Stimulated activated naive CD4-positive, alpha-beta T cell (primary cell): ENCODE results near the gene FHDC1.
A peak's percentile ranks its signal among the peaks of the same experiment; 100 is the strongest.

Experiments used
- DNase-seq, 6 experiments: peaks; one replicate each; lab custom pipeline; 2025; lab: John Stamatoyannopoulos, UW

The FHDC1 gene

GRCh38 chr4:152936446-152937335, 568 bp downstream of the FHDC1 start:
- DNase-seq, result peak in 1 of 6 experiments; percentile 31

GRCh38 chr4:152937336-152938236, 1.5 kb downstream of the FHDC1 start:
- DNase-seq, result peak in 2 of 6 experiments; percentile 1 to 10

- no peak for DNase-seq
Observed at GRCh38 chr4:152938237-152938947, 2.3 kb downstream of the FHDC1 start.

DNA sequence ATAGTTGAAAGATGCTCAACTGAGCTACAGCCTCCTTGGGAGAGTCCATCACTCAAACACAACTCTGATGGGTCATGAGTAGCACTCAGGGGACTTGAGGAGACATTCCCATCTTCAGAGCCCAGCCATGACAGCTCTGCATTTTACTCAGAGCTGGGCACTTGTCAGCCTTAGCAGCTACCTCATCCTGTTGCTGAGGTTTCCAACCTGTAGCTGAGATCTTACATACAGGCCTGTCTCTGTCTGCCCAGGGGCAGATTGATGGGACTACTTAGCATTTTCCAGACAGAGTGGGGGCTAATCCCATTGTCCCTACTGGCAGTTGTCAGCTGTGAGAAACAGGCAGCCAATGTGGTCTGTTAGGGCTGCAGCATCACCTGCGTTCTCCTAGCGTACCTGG, 3.5 kb downstream of the FHDC1 start:
- no peak for DNase-seq

DNA sequence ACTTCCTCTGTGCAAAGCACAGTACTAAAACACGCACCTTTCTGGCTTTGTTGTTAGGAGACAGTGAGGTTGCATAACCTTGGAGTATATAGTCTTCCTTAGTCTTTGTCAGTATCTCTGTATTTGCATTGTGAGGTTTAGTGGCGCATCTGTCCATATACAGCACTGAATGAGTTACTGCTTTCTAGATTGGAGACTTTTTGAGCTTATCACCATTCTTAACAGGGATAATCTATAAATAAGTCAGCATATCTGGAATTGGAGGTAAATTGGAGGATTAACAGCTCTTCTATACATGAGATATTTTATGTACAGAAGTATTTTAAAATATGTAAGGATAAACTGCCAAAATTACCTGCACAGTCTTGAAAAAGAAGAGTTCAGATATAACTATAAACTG, 4.3 kb downstream of the FHDC1 start:
- no peak for DNase-seq

GRCh38 chr4:152941411-152941810, 5.3 kb downstream of the FHDC1 start:
- DNase-seq, result no peak

- no peak for DNase-seq
Observed at GRCh38 chr4:152942346-152942745, 6.2 kb downstream of the FHDC1 start.

GRCh38 chr4:152943672-152944071, 7.5 kb downstream of the FHDC1 start:
- DNase-seq, result no peak

DNA sequence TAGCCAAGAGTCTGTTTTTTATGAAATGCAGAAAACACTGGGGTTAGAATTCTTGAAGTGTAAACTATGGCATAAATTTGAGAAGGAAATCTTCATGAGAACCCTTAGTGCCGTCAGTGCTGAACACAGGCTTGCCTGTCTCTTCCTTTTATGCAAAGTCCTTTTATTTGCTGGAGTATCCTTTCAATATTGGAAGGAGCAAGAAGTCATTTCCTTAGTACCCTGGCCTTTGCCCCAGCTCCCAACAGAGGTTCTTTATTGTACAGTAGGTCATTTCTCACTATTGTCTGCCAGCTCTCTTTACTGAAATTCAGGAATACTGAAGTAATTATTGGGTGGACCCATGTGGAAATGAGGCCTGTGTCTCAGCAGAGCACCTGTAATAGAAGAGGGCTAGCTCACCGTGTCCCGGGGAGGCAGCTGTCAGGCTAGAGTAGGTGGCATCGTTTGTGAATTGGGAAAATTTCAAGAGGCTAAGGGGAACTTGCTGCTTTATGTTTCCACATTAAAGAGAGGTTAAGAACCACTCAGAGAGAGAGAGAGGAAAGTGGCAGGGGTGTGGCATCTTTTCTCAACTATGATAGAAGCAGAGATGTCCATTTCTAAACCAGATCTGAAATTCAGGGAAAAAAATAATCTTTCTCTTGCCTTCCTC, 8.7 kb downstream of the FHDC1 start:
- DNase-seq, result no peak

- no peak for DNase-seq
Observed at GRCh38 chr4:152945639-152946038, 9.5 kb downstream of the FHDC1 start.

DNA sequence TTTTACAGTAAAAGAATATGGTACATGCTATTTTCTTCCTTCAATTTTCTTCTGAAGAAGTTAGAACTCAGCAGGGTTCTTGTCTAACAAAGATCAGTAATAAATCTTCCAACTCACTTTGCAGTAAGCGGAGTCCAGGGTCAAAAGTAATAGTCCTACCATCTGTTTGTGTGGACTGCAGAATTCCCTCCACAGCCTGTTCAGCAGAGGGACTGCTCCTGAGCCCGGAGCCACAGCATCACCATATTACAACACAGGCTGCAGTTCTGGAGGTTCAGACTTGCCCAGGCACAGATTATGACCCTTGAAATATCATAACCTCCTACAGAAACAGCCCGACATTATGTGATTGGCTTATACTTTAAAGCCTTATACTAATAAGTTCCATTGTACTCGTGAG, 10.3 kb downstream of the FHDC1 start:
- no peak for DNase-seq

DNA sequence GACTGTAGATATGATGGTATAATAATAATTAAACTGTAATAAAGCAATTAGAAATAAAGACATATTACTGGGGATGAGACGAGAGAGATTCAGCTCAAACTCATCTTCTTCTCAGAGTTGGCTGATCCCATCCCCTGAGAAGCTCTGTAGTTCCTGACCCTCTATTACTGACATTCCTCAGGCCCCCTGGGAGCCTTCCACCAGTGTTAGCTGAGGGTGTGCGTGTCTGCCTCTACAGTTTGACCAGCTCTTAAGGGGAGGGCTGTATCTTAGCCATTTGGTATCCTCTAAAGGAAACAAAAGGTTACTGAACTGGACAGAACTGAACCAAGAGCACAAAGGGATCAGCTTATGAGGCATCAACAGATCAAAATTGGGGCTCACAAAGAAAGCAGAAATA, 11.2 kb downstream of the FHDC1 start:
- DNase-seq, result no peak

GRCh38 chr4:152949930-152950329, 13.8 kb downstream of the FHDC1 start:
- no peak for DNase-seq

DNA sequence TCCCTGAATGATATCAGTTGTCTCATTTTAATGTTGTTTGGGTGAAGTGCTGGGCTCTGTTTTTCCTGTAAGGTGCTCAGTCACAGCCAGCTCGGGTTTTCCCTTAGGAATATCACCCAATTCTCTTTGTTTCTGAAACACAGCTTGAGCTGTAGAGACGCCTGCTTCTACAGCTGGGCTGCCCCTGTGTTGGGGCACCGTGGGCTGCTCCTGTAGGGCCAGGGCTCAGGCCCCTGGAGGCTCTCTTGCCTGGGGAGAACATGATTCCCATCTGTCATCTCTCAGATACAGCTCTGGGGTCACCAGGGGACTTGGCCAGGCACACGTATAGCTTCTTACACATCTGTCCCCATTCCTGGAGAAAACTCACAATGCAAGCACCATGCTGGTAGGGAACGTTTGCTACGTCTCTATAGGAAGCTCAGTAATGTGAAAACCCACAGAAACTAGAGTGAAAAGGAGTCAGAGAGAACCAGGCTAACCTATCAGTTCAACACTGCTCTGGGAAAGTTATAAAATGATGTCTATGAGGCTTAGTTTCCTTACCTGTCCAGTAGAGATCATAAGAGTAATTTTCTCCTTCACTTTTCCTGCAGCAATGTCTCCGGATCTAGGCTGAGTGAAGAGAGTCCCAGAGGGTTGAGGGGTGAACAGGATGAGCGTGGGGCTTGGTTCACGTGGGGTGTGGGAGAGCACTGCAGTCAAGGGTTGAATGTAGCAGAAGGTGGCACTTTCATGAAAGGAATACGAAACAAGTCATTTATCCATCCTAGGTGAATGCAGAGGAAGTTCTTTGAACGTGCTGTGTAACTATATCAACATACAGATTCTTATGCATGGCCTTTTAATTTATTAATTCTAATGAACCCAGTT, 14.5 kb downstream of the FHDC1 start:
- DNase-seq, result no peak

DNA sequence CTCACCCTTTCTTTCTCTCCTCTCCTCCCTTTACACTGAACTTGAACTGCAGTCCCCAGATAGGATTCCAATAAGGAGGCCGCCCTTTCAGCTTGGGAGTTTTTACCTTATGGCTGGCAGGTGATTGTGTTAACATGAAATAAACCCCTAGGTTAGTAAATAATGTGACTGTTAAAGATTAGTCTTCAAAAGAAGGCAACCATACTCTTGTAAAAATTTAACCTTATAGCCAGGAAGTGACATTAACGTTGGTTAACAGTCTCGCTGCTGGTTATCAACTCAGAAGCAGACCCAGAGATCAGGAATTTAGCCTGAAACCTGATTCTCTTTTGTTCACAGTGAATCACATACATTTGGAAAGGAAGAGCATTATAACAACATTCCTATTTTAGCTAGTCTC, 15.2 kb downstream of the FHDC1 start:
- DNase-seq, result no peak

DNA sequence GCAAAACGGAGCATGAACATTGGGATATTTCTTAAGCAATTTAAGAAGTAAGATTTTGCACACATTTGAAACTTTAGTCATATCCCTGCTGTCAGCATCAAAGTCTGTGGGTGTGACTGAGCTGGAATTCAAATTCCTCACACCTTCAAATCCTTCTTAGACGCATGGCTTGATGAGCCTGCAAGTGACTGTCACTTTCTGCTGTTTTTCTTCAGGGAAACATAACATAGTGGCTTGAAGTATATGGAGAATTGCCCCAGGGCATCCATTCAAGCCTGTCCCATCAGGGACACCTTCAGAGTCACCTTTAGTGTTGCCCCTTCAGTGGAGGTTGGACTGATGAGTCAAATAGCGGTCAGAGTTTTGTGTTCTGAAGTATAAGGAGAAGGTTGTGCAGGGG, 17.4 kb downstream of the FHDC1 start:
- DNase-seq, result no peak

GRCh38 chr4:152954741-152955140, 18.6 kb downstream of the FHDC1 start:
- no peak for DNase-seq

GRCh38 chr4:152956147-152956546, 20.0 kb downstream of the FHDC1 start:
- DNase-seq, result no peak

- no peak for DNase-seq
Observed at GRCh38 chr4:152956650-152957436, 20.7 kb downstream of the FHDC1 start.
